Kidney tubule cell (primary cell): ENCODE data around the gene NT5DC1.
A peak's percentile ranks its signal among the peaks of the same experiment; 100 is the strongest.
"Not testable (repeated sequence)": the region's sequence is repeated elsewhere in the genome, so short reads cannot be mapped to it uniquely, and the experiment has no call there.

Source experiments
- DNase-seq: peaks from one replicate; pipeline ENCODE4 v3.0.0-alpha.2; 2018; ENCODE audit warnings: low spot score

Gene NT5DC1

GRCh38 chr6:116279232-116280160 lies 178.8 kb downstream of the NT5DC1 start, which contains the start of gene TSPYL1:
Gene TSPYL1, minus strand, starts transcription at chr6:116279930. Its CDS starts 100 bp downstream, at chr6:116279830.
- peak; percentile 97 for DNase-seq

- DNase-seq, result peak; percentile 29
Measured at GRCh38 chr6:116280161-116280932, 179.7 kb downstream of the NT5DC1 start.

GRCh38 chr6:116280933-116281316 lies 180.3 kb downstream of the NT5DC1 start:
- no peak for DNase-seq

GRCh38 chr6:116282698-116283097 lies 182.0 kb downstream of the NT5DC1 start:
- no peak for DNase-seq

- DNase-seq, result no peak
Measured at GRCh38 chr6:116283191-116283590, 182.5 kb downstream of the NT5DC1 start.

- DNase-seq, result not testable (repeated sequence)
Measured at GRCh38 chr6:116284984-116285383, 184.3 kb downstream of the NT5DC1 start.

GRCh38 chr6:116286773-116287358 lies 186.2 kb downstream of the NT5DC1 start:
- DNase-seq, result no peak

- DNase-seq, result peak; percentile 74
Measured at GRCh38 chr6:116287689-116288282, 187.1 kb downstream of the NT5DC1 start.

GRCh38 chr6:116289876-116290275 lies 189.2 kb downstream of the NT5DC1 start:
- DNase-seq, result no peak

GRCh38 chr6:116290799-116291198 lies 190.1 kb downstream of the NT5DC1 start:
- no peak for DNase-seq

GRCh38 chr6:116291701-116292396 lies 191.2 kb downstream of the NT5DC1 start:
- no peak for DNase-seq

GRCh38 chr6:116292553-116292952 lies 191.9 kb downstream of the NT5DC1 start:
- DNase-seq, result no peak

GRCh38 chr6:116298273-116298672 lies 197.6 kb downstream of the NT5DC1 start:
- no peak for DNase-seq

- DNase-seq, result no peak
Measured at GRCh38 chr6:116298973-116299372, 198.3 kb downstream of the NT5DC1 start.
